Ovary (tissue), 3 donors: ENCODE measurements around the gene AQP12A.

Experiments
- EP300 ChIP-seq: sonication (generic); formaldehyde crosslinking; IDR thresholded peaks from one replicate; pipeline ENCODE4 v1.6.1; 2017; ENCODE audit warnings: antibody characterized with exemption
- POLR2A ChIP-seq: fragments of 450-650 bp; IDR thresholded peaks from one replicate; pipeline ENCODE4 v1.6.1; 2017; ENCODE audit warnings: antibody characterized with exemption, mild to moderate bottlenecking, moderate library complexity
- TF ChIP-seq, protein P1 (sequence below), 3 donors: fragments of 450-650 bp in 2 of 3; fragments of 200-600 bp in 1 of 3; IDR thresholded peaks; one replicate each; pipeline versions ENCODE4 v1.5.1 to v1.8.0; 2016 to 2022; ENCODE audit warnings: antibody characterized with exemption in 3 of 3, mild to moderate bottlenecking in 1 of 3
- donor health status: DM: no; HTN: no; CAD: no.

DNA sequence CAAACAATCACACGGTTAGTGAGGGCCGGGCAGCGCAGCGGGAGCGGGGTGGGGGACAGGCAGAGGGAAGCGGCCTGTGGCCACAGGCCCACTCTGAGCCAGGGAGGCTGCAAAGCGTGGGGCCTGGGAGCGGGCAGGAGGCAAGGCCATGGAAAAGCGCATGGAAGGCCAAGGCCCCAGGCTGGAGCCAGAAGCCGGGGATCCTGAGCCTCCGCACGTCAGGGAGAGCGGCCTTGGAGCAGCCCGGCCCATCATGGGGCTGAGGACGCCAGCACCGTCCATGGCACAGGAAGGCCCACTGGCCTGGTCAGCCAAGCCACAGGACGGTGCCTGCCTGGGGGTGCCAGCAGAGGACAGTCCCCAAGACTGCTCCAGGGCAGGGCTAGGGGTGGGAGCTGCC, 43.1 kb downstream of the AQP12A start:
- TF ChIP-seq, protein P1, sequence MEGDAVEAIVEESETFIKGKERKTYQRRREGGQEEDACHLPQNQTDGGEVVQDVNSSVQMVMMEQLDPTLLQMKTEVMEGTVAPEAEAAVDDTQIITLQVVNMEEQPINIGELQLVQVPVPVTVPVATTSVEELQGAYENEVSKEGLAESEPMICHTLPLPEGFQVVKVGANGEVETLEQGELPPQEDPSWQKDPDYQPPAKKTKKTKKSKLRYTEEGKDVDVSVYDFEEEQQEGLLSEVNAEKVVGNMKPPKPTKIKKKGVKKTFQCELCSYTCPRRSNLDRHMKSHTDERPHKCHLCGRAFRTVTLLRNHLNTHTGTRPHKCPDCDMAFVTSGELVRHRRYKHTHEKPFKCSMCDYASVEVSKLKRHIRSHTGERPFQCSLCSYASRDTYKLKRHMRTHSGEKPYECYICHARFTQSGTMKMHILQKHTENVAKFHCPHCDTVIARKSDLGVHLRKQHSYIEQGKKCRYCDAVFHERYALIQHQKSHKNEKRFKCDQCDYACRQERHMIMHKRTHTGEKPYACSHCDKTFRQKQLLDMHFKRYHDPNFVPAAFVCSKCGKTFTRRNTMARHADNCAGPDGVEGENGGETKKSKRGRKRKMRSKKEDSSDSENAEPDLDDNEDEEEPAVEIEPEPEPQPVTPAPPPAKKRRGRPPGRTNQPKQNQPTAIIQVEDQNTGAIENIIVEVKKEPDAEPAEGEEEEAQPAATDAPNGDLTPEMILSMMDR (IDR thresholded peaks at IDR 0.05): no peak
- TF ChIP-seq EP300 (no peak), POLR2A (no peak)
